NCI-H748 (cell line): Measurements from ENCODE around the gene DHX9.
A peak's percentile ranks its signal among the peaks of the same experiment; 100 is the strongest.
"Not testable (repeated sequence)": the region's sequence is repeated elsewhere in the genome, so short reads cannot be mapped to it uniquely, and the experiment has no call there.

Experiments used
- DNase-seq: peaks from one replicate; lab custom pipeline; 2025; ENCODE audit not compliant: unreplicated experiment; lab: John Stamatoyannopoulos, UW

DHX9 gene

DNA sequence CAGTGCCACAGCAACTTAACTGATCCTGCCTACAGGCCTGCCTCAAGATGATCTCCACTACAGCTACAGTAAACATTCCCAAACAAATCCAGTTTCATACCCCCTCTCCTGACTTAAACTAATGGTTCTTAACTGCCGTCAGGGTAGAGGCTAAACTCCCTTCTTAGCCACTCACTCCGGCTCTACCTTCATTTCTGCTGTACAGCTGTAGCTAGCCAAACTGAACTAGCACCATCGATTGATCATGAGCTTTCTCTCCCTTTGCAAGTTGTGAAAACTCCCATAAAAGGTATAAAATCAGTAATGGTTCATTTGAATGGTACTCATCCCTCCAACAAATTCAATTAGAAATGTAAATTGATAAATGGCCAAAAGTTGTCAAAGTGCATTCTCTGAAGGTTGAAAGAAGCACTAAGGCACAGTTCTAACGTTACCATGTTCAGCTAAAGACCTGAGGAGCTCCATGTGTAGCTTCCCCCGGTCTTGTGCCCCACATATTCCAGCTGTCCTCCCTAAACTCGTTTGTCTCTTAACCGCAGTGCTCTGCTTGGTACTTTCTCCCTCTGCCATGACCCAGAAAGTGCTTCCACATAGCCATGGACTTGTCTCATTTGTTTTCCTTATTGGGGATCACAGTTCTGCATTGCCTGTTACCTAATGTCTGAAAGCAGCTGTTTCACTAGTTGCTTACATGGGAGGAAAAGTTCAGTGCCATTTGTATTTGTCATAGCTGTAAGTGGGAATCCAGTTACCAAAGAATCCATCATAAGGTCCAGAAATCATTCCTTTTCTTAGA lies 49.8 kb downstream of the DHX9 start:
- no peak for DNase-seq

DNA sequence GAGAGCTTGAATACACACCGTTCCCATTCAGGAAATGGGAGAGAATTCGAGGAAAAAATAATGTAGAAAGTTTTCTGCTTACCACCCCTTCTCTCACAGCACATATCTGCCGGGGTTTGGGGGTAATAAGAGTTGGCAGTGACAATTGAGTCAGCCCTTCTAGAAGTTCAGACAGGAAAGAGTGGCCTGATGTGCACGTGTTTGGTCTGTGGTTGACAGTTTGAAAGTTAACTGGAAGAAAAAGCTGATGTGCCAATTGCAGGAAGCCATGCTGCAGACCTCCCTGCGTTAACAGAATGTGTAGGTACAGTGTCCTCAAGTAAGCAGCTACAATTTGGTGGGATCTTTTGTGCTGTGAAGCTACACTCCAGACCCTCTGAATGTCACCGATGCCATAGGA lies 50.9 kb downstream of the DHX9 start:
- DNase-seq = no peak

GRCh38 chr1:182890927-182891610 lies 51.9 kb downstream of the DHX9 start:
- no peak for DNase-seq

DNA sequence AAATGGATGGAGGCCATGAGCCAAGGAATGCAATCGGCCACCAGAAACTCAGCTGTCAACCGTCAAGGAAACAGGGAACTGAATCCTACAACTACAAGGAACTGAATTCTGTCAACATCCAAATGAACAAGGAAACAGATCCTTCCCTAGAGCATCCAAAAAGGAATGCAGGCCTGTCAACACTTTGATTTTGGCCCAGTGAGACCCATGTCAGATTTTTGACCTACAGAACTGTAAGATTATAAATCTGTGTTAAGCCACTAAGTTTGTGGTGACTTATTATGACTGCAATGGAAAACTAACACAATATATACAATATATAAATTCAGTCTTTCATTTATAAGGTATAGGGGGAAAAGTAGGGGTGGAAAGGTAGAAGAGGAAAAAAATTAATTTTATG lies 58.5 kb downstream of the DHX9 start:
- DNase-seq = no peak

GRCh38 chr1:182901946-182902345 lies 62.8 kb downstream of the DHX9 start:
- DNase-seq = not testable (repeated sequence)

DNA sequence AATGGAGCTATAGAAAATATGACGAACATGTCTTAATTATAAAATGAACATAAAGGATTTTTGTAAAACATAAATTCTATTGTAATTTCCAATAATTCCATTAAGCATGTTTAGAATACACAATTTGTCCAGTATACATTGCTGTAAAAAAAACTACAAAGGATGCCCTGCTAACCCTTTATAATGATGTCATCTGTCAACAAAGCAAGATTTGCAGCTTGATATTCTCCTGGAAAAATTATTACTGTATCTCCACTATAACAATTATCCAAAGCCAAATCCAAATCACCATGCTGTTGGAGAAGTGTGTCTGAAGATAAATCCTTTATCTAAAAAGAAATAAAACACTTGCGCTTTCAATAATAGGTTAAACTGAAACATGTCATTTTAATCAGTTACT lies 66.2 kb downstream of the DHX9 start:
- DNase-seq = no peak

- peak; percentile 42 for DNase-seq
Observed at GRCh38 chr1:182909578-182909977, 70.4 kb downstream of the DHX9 start.

DNA sequence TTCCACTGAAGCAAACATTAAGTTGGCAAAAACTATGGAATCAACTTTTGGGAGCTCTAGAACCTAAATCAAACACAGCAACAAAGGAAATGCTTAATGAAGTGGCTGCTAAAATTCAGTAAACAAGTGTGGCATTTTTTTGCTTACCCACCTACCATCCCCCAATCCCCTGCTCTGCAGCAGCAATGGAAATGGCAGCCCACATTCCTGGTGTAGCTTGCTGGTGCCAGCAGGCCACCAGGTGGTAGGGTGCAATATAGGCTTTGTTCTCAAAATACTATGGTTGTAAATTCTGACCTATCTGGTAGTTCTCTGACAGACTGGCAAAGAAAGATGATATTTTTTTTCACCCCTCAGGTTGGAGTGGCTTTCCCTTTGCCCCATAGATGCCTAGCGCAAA lies 71.0 kb downstream of the DHX9 start:
- no peak for DNase-seq

GRCh38 chr1:182913401-182913800 lies 74.3 kb downstream of the DHX9 start:
- no peak for DNase-seq

DNA sequence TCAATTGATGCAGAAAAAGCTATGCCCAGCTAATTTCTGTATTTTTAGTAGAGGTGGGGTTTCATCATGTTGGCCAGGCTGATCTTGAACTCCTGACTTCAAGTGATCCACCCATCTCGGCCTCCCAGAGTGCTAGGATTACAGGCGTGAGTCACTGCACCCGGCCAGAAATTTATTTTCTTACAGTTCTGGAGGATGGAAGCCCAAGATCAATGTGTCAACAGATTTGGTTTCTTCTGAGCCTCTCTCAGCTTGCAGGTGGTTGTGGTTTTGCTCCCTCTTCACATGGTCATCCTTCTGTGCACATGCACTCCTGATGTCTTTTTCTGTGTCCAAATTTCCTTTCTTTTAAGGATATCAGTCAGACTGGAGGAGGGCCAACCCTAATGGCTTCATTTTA lies 78.2 kb downstream of the DHX9 start:
- DNase-seq = no peak

- DNase-seq = no peak
Observed at GRCh38 chr1:182925661-182926060, 86.5 kb downstream of the DHX9 start.

- no peak for DNase-seq
Observed at GRCh38 chr1:182927693-182928433, 88.7 kb downstream of the DHX9 start.

GRCh38 chr1:182930985-182931384 lies 91.8 kb downstream of the DHX9 start:
- DNase-seq = no peak

DNA sequence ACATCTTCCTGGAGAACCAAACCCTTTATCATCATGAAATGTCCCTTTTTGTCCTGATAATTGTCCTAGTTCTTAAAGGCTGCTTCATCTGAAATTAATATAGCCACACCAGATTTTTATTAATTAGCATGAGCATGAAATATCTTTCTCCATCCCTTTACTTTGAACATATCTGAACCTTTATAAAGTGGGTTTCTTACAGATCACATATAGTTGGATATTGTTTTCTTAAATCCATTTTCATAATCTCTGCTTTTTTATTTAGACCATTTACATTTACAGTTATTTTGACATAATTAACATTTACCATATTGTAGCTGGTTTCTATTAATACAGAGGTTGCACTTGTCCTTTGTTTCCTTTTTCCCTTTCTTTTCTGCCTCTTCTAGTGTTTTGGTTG lies 96.6 kb downstream of the DHX9 start:
- DNase-seq = no peak
